ENCODE data around the gene ASB15. TPM values are rescaled to one million over a fixed set of nuclear protein-coding genes. Genes with fewer than 3 reads are reported as not detected.

ASB15 gene
- total and polyA plus RNA-seq, 2 of the 8 experiments (the other 6 are each of a cell fraction or from before 2014, with no cell fraction given), result not detected

DNA sequence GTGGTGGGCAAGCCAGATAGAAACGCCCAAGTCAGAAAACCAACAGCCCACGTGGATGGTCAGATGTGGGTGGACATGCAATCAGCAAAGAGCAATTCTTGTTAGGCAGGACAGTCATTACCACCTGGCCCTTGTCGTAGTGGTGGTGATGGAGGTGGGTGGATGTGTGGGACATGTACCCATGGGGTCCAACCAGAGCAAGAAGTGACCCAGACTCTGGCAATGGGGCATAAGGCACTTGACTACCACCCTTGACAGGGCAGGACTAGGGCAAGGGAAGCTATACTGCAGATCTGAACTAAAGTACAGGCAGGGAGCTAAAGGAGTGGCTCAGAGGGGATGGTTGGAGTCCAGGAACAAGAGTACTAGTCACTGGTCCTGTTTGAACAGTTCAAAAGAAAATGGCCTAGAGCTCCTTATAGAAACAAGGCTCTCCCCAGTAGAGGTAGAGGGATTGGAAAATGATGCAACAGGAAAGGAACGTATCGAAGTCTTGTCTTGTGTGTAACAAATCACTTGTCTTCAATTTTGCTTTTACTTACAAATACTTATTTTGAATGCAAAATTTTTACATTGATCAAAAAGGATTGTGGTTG, 71.6 kb downstream of the ASB15 start:
- Histone ChIP-seq H3K4me2 (ENCODE audit: insufficient read depth in 1 of 2, low read depth in 2 of 2, low read length in 2 of 2) (no peak overlapping the region), H3K9ac (replicated peaks in 1 of 4; ENCODE audit: extremely low read depth in 1 of 4, low read depth in 3 of 4, low read length in 3 of 4) (no peak overlapping the region), H3K4me1 (replicated peaks in 1 of 4; ENCODE audit: control insufficient read depth in 3 of 4, insufficient read depth in 4 of 4, low read length in 3 of 4) (0 out of 7 replicates have a peak, but pooled peaks cover 0 to 3% (median 0%) of the 10 kb centered on the region in 4 experiments), H2BK5ac (ENCODE audit: low read depth, low read length) (no peak overlapping the region), H2AK5ac (ENCODE audit: low read depth, low read length) (no peak overlapping the region), H4K5ac (ENCODE audit: insufficient read length, low read depth, low read length) (no peak overlapping the region), H4K8ac (ENCODE audit: extremely low read depth, insufficient read depth, low read length) (no peak overlapping the region), H4K91ac (replicated peaks; ENCODE audit: insufficient read length, low read length) (no peak overlapping the region), H3K18ac (ENCODE audit: extremely low read depth, low read length) (no peak overlapping the region), H3K23ac (ENCODE audit: insufficient read length) (no peak overlapping the region), H3K79me1 (ENCODE audit: low read depth, low read length) (no peaks in the 10 kb centered on the region), H3K27ac (ENCODE audit: low read depth, low read length) (no peak overlapping the region), H3K14ac (ENCODE audit: insufficient read length) (no peak overlapping the region), H3K27me3 (replicated peaks in 1 of 4; ENCODE audit: control insufficient read depth in 3 of 4, extremely low read depth in 1 of 4, insufficient read depth in 3 of 4, low read length in 3 of 4) (no peaks in the 10 kb centered on the region), H2BK120ac (replicated peaks; ENCODE audit: low read depth, low read length) (no peak overlapping the region), H2BK15ac (ENCODE audit: low read length) (no peak overlapping the region), H2BK12ac (ENCODE audit: low read depth, low read length) (no peak overlapping the region), H3K23me2 (ENCODE audit: low read depth, low read length) (no peaks in the 10 kb centered on the region), H3K79me2 (ENCODE audit: control insufficient read depth in 1 of 2, insufficient read depth in 2 of 2, low read length in 2 of 2) (no peaks in the 10 kb centered on the region), H3K4me3 (ENCODE audit: extremely low read depth in 1 of 4, insufficient read depth in 2 of 4, low read depth in 3 of 4, low read length in 4 of 4) (no peak overlapping the region), H3K9me3 (ENCODE audit: insufficient read depth in 2 of 2, low read depth in 1 of 2, low read length in 1 of 2) (no peaks in the 10 kb centered on the region), H2BK20ac (ENCODE audit: low read length) (no peak overlapping the region), H4K20me1 (replicated peaks in 1 of 2; ENCODE audit: control insufficient read depth in 1 of 2, insufficient read depth in 2 of 2, low read length in 2 of 2) (no peaks in the 10 kb centered on the region), H2AFZ (ENCODE audit: low read length) (no peak overlapping the region), H3K36me3 (ENCODE audit: control insufficient read depth in 2 of 4, insufficient read depth in 4 of 4, low read length in 3 of 4) (no peaks in the 10 kb centered on the region; a peak in 1 of 8 replicates), H3K56ac (replicated peaks; ENCODE audit: insufficient read length, low read depth, low read length) (no peak overlapping the region), H3K4ac (replicated peaks; ENCODE audit: insufficient read length, low read depth, low read length) (no peak overlapping the region)
- WGBS, 2 experiments (ENCODE audit: extremely low coverage in 1 of 2, insufficient coverage in 1 of 2, insufficient read length in 1 of 2, insufficient replicate concordance in 2 of 2, low coverage in 1 of 2, low lambda C conversion rate in 2 of 2, missing lambda C conversion rate in 1 of 2), result 88% methylated on average over 5 of the region's 5 CpGs; no CpG with 5 or more reads in 1 of the 2 experiments
- TF ChIP-seq, protein P1, sequence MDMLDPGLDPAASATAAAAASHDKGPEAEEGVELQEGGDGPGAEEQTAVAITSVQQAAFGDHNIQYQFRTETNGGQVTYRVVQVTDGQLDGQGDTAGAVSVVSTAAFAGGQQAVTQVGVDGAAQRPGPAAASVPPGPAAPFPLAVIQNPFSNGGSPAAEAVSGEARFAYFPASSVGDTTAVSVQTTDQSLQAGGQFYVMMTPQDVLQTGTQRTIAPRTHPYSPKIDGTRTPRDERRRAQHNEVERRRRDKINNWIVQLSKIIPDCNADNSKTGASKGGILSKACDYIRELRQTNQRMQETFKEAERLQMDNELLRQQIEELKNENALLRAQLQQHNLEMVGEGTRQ (IDR thresholded peaks at IDR 0.05; ENCODE audit: low read length), result no peak
- TF ChIP-seq KDM5A (IDR thresholded peaks at IDR 0.05; ENCODE audit: low read length) (no peak), CREB1 (IDR thresholded peaks at IDR 0.05) (no peak), CEBPB (IDR thresholded peaks at IDR 0.05; ENCODE audit: low read depth, low read length) (no peak), HDAC2 (IDR thresholded peaks at IDR 0.05; ENCODE audit: borderline replicate concordance in 1 of 2, low read depth in 2 of 2, low read length in 2 of 2) (no peak), EP300 (IDR thresholded peaks at IDR 0.05; ENCODE audit: borderline replicate concordance in 1 of 2, low read depth in 2 of 2, low read length in 2 of 2) (no peak), POU5F1 (IDR thresholded peaks at IDR 0.05; ENCODE audit: low read depth, low read length) (no peak), CBX8 (IDR thresholded peaks at IDR 0.05; ENCODE audit: borderline replicate concordance, low read depth, low read length) (no peak)
- FAIRE-seq (no peak), DNase-seq (ENCODE audit: low read depth in 1 of 2, low spot score in 2 of 2) (no peak)
- CTCF ChIA-PET (ENCODE audit: partially characterized antibody), result interaction anchor here (0.7 to 1.9 kb wide), 5 partner anchors 9 to 192 kb away, joined by 3 to 5 read pairs (median 4); no protein-coding TSS in a partner anchor
- POLR2A ChIA-PET (ENCODE audit: partially characterized antibody), result no interaction called here
